GM11168 (cell line): ENCODE results near the gene HOXA9.

Source experiments
- in situ Hi-C: fragments of 300-500 bp; cut with MboI; formaldehyde crosslinking; loops from one replicate; pipeline ENCODE4 v1.12.0; 2022; ENCODE audit warnings: low sequenced_read_pairs; ENCODE audit not compliant: unreplicated experiment

The HOXA9 gene

DNA sequence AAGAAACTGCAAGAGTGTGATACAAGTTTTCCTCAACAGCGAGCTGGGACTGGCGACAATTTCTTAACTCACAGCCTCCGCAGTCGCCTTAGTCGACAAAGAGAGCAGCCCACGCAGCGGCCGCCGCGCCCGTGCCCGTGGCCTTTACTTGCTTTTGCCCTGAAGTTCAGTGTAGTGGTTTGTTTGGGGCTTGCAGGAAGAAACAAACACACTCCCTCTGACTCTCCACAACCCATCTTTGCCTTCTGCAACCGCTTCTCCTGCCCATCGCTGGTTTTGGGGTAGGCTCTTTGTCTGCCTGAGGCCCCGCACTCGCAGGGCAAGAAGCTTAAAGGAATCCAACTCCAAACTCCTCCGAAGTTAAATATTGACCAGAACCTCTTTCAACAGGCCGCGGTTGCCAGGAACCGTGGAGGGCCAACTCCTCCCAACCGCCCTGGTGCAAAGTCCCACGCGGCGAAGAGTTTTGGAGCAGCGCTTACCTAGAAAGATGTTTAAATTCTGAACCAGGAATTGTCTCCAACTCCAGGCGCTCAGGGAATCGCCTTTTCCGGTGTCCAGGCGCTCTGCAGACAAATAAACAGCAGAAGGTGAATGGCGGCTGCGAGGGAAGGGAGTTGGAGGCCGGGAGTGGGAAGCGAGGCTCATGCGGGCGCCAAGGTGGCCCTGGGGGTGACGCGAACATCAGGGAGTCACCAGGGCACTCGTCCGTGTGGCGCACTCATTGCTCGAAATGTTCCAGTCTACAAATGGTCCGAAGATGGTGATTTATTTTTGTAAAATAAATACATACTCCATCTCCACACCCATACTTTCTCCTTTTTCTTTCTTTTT, 43.0 kb downstream of the HOXA9 start:
- in situ Hi-C loops: no loop called here

DNA sequence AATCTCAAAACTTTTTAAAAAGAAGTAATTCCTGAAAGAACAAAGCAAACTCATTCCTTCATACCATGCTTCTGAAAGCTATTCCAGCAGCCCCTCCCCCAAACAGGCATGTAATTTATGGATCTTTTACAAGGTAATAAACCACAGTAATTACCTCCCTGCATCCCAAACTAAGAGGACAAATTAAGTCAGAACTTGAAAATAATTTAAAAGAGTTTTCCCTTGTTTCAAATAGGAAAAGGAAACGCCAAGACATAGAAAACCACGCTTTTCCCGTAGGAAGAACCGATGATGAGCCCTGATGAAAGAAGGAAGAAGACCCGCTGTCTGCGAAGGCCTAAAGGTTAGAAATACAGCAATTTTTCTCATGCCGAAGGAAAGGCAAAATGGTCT, 43.7 kb downstream of the HOXA9 start:
- in situ Hi-C loops: no loop called here

DNA sequence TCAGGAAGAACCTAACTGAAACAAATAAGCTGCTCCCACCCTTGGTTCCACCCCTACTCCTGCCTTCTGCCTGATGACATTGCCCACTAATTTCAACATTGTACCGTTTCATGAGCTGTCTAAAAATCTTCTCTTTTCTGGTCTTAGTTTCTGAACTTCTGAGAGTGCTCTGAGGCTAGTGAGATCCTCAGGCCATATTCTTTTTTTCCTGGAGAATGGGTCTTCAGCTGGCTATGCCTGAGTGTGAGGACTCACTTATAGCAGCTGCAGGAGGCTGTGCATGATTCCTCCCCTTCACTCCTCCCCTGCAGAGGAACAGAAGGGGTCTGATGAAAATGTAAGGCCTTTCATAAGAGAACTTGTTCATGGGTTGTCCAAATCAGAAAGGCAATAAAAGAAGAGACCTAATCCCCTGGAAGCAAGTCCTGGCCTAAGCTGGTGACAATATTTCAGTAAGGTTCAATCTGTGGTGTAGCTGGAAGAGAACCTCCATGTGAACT, 45.9 kb downstream of the HOXA9 start:
- in situ Hi-C loops: no loop called here

- in situ Hi-C loops: no loop called here
These were observed 46.8 kb downstream of the HOXA9 start for GRCh38 chr7:27118580-27118979.

DNA sequence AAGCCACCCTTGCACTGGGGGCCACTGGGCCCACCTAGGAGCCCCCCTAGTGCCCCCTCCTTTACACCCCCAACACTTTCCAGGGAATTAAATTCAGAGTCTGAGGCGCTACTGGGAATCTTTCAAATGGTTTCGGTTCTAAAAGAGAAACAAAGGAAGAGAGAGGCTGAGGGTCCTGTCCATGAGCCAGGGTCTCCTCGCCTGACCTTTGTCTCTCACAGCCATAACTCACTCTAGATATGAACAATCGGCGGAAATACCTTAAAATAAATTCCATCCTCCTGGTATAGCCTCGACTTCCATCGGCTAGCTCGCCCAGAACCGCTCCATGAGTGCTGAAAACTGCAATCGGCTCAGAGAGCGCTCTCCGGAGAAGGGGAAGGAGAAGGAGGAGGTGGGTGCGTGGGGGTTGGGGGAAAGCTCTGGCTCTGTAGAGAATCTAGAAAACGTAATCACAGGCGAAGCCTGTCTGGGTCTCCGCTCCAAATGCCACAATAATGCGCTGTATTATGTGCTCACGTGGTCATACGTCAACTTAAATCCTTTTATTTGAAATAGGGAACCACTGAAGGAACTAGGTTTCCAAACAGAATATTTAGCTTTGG, 47.3 kb downstream of the HOXA9 start:
- in situ Hi-C loops: no loop called here

DNA sequence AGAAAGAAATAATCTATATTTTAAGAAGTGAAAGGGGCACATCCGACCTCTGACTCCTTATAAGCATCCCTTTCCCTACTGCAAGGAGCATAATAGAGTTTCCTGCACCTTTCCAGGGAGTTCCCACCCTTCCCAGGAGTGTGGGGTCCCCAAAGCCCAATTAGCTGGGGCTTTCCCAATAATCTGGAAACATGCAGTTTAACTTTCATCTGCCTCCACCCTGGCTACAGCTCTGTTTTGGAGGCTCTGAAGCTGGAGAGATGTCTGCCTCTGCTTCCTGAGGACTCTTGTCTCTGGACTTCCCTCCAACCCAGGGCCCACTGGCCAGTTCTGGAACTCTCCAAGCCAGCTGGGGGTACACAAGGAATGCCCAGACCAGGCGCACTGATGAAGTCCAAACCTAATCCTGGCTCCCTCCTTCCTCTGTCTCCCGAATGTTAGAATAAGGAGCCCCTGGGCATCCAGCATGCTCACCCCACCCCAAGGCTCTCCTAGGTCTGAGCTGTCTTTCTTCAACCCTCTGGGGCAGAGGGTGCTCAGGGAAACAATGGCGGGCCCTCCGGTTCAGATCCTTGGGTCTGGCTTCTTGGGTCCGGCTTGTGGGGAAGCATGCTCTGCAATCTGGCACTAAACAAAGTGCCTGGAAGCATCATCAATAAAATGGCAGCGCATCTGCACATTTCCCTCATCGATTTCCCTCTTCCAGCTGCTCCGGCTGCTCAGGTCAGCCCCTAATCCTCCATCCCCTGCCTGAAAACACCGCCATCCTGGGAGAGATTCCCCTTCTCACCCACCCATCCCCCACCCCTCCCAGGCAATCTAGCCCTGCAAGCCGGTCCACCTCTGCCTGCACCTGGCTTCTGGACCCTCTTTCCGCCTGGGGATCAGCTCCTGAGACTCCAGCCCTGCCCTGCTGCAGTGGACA, 48.1 kb downstream of the HOXA9 start:
- in situ Hi-C loops: no loop called here

- in situ Hi-C loops: no loop called here
These were observed 49.0 kb downstream of the HOXA9 start for GRCh38 chr7:27116031-27116961.

- in situ Hi-C loops: no loop called here
These were observed 49.9 kb downstream of the HOXA9 start for GRCh38 chr7:27115221-27116026.

- in situ Hi-C loops: no loop called here
These were observed 50.5 kb downstream of the HOXA9 start for GRCh38 chr7:27114881-27115220.

DNA sequence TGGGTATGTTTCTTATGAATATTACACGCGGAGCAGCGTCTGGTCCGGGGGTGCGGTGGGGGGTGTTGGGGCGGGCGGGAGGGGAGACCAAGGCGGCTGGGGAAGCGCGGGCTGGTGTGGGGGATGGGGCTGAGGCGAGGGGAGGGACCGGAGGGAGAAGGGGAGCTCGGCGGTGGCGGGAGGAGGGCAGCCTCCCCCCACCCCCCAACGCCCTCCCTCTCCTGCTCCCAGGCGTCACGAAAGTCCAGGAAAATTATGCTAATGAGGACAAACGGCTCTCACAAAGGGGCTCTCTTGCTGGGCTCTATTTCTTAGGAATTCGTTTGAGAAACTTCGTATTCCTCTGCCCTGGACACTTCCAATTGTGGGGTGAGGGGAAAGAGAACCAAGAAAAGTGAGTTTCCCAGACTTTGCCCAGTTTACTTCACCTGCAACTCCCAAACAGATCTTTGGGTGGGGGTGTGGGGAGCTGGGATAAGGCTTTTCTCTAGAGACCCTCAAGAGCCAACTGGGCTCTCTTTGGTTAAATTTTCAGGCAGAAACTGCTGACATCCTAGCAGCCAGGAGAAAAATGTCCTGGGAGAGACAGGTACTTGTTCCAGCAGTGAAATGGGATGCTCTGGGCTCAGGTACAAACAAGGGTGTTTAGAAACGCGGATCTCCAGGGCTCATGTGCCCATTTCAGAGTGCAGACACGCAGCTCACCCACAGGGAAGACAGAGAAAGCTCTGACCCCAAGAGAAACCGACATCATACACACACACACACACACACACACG, 51.2 kb downstream of the HOXA9 start:
- in situ Hi-C loops: no loop called here

GRCh38 chr7:27112955-27113949, 52.1 kb downstream of the HOXA9 start:
- in situ Hi-C loops: no loop called here
